Fibroblast of skin of scalp (primary cell): ENCODE data around the gene SELPLG.
"Not testable (repeated sequence)": the region's sequence is repeated elsewhere in the genome, so short reads cannot be mapped to it uniquely, and the experiment has no call there.

Experiments
- DNase-seq: peaks from one replicate; pipeline ENCODE4 v3.0.0-alpha.2; 2013

The SELPLG gene

GRCh38 chr12:108602976-108603704, 30.6 kb downstream of the SELPLG start:
- no peak for DNase-seq

DNA sequence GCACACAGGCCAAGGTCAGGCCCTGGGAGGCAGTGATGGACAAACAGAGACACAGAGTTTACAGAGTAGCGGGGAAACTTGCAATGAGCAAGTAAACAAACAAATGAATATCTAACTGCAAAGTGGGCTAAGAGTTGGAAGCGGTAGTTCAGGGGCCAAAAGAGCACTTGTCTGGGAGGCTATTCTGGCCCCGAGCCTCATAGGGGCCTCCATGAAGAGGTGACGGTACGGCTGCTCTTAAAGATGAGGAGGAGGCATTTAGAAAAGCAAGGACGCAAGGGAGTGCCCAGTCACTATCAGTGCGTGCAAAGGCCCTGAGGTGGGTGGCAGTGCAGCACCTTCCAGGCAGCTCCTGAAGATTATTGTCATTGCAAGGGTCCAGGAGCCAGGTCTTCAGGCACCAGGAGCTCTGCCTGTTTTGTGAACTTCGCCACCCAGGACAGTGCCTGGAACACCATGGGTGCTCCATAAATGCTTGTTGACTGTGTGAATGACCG, 31.4 kb downstream of the SELPLG start:
- DNase-seq = no peak

GRCh38 chr12:108600702-108601007, 33.0 kb downstream of the SELPLG start:
- no peak for DNase-seq

DNA sequence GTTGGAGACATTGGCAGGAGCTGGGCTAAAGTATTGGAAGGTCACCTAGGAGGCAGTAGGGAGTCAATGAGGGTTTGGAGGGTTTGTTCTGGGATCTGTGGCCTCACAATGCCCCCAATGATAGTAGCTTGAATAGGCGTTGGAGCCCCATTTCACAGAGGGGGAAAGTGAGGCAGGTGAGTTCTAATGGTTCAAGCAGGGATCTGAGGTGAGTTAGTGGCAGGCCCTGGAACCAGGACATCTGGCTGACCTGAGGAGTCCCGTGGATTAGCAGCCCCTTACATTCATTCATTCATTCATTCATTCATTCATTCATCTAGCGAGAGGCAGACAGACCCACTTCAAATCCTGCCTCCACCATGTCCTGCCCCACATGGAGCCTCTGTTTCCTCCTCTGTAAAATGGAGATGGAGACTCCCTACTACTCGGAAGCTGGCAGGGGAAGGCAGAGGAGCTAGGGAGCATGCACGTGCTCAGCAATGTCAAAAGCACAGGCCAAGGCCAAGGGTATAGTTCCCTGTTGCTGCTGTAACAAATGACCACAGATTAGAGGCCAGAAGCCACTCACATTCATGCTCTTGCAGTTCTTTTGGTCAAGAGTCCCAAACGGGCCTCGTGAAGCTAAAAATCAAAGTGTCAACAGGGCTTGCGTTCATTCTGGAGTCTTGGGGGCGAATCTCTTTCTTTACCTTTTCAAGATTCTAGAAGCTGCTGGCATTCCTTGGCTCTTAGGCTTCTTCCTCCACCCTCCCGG, 33.6 kb downstream of the SELPLG start:
- no peak for DNase-seq

GRCh38 chr12:108599541-108599940, 34.2 kb downstream of the SELPLG start:
- DNase-seq = no peak

- DNase-seq = no peak
Measured at GRCh38 chr12:108598553-108599250, 35.0 kb downstream of the SELPLG start.

- DNase-seq = peak; percentile 95
Measured at GRCh38 chr12:108597559-108598471, 35.9 kb downstream of the SELPLG start, which contains the start of gene TMEM119. Gene TMEM119 (minus strand): TSS chr12:108598084. CDS start chr12:108592383, 5,701 bp downstream.

DNA sequence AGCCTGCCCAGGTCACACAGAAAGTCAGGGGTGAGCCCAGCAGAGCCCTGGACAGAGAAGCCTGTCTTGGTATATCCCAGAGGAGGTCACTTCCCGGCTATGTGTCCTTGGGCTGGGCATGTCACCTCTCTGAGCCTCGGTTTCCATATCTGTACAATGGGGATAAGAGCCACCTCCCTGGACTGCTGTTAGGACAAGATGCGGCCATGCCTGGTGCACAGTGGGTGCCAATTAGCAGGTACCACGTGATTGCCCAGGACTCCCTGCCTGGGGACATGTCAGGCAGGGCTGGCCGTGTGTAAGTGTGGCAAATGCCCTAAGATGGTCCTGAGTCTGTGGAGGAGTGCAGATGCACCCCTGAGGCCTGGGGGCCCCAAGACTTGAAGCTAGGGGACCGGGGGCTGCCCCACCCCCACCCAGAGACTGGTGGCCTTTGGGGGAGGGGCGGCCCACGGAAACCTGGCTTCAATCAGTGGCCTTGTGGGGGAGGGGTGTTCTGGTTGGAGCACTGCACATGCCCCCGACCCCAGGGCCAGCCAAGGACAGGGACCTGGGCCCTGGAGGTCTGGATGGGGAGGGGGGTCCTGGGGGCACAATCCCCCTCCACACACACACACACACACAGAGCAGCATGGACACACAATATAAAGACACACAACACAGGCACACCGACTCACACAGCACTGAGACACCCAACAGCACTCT, 36.7 kb downstream of the SELPLG start:
- no peak for DNase-seq

DNA sequence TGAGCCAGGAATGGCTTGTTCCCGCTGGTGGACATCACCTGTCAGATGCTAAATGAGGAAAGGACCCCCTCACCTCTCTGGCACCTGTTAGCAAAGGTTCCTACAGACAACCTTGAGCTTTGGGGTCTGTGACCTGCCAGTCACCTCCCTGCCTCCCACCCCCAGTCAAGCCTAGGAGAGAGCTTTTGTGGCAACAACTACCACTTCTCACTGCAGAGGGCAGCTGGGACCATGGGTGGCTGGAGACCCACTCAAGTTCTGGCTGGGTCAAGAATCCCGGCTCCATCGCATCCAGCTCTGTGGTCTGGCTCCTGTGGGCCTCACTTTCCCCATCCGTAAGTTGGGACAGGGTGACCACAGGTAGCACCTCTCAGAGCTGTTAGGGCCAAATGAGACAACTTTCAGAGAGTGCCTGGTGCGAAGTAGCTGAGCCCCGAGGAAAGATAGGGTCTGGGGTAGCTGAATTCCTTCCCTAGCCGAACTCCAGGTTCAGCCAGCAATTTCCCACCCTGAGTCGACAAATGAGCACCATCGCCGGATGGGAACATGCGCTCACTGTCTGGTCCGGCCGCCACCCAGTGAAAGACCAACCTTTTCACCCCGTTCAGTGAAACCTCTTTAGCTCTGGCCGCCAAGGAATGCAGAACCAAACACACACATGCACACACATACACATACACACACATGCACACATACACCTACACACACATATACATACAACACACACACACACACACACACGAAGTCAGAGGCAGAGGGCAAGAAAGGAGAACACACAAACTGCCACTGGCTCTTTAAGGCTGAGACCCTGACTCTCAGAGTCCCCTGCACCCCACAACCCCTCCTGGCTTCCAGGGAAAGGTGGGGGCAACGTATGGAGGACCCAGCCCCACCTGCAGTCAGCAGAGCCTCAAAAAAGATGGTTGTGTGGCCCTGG, 37.7 kb downstream of the SELPLG start:
- DNase-seq = no peak

GRCh38 chr12:108594960-108595710, 38.6 kb downstream of the SELPLG start:
- DNase-seq = no peak

DNA sequence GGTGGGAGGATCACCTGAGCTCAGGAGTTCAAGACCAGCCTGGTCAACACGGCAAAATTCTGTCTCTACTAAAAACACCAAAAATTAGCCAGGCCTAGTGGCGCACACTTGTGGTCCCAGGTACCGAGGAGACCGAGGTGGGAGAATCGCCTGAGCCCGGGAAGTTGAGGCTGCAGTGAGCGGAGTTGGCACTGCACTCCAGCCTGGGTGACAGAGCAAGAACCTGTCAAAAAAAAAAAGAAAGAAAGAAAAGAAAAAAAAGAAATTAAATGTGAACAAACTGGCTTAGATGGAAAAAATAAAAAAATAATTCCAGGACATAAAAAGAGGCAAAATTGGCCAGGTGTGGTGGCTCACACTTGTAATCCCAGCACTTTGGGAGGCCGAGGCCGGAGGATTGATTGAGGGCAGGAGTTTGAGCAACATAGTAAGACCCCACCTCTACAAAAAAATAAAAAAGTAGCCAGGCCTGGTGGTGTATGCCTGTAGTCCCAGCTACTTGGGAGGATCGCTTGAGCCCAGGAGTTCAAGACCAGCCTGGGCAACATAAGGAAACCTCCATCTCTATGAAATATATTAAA, 39.3 kb downstream of the SELPLG start:
- DNase-seq = no peak

DNA sequence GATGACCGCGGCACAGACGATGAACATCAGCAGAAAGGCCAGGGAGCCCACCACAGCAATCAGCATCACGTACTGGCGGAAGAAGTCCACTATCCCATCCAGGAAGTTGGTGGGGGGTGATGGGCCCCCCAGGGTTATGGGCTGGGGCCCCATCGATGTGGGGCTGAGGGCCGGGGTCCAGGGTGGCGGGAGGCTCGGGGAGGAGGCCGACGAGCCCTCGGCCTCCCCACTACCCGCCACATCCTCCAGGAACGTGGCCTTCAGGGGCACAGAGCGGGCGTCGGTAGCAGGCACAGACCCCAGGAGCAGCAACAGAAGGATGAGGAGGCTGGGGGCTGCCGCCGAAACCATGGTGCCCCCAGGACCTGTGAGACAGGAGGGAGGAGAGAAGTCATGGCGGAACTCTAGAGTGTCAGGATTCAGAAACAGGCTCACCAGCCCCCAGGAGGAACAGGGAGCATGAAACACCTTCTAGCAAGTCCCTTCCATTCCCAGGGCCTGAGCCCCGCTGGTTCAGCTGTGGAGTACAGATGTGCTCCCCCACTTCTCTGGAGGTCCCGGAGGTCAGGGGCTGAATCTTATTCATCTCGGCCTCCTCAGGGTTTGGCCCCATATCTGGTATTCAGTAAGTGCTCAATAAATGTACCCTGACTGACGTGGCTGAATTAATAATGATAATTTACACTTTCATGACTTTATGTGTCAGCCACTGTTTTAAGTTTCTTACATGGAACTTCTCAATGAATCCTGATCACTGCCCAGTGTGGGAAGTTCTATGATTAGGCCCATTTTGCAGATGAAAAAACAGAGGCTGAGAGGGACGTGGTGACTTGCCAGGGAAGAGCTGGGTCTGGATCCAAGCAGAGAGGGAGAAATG, 41.4 kb downstream of the SELPLG start:
- DNase-seq = no peak

- no peak for DNase-seq
Measured at GRCh38 chr12:108591267-108591980, 42.3 kb downstream of the SELPLG start.

DNA sequence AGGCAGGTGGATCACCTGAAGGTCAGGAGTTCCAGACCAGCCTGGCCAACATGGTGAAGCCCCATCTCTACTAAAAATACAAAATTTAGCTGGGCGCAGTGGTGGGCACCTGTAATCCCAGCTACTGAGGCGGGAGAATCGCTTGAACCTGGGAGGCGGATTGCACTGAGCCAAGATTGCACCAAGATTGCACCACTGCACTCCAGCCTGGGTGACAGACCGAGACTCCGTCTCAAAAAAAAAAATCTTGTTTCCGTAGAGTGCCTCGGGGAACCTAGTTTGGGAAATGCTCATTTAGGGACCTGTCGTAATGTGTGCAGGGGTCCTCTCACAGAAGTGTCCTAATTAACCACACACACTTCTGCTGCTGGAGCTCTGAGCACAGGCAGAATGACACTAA, 43.2 kb downstream of the SELPLG start:
- not testable (repeated sequence) for DNase-seq

- no peak for DNase-seq
Measured at GRCh38 chr12:108589840-108590229, 43.9 kb downstream of the SELPLG start.

GRCh38 chr12:108589028-108589839, 44.5 kb downstream of the SELPLG start:
- peak; percentile 82 for DNase-seq

- DNase-seq = no peak
Measured at GRCh38 chr12:108587826-108588225, 45.9 kb downstream of the SELPLG start.
